Cardiac atrium fibroblast (primary cell): ENCODE results near the gene AGR2. TPM values are rescaled to one million over a fixed set of nuclear protein-coding genes. Genes with fewer than 3 reads are reported as not detected.

ENCODE experiments used
- total RNA-seq: library from RNA; depleted of rRNA; stranded (reverse); fragments of >200 nt; gene quantifications from 2 replicates; pipeline ENCODE4 v1.2.3, GENCODE V29; 2015

AGR2 gene
- total RNA-seq, result not detected in 2 replicates

DNA sequence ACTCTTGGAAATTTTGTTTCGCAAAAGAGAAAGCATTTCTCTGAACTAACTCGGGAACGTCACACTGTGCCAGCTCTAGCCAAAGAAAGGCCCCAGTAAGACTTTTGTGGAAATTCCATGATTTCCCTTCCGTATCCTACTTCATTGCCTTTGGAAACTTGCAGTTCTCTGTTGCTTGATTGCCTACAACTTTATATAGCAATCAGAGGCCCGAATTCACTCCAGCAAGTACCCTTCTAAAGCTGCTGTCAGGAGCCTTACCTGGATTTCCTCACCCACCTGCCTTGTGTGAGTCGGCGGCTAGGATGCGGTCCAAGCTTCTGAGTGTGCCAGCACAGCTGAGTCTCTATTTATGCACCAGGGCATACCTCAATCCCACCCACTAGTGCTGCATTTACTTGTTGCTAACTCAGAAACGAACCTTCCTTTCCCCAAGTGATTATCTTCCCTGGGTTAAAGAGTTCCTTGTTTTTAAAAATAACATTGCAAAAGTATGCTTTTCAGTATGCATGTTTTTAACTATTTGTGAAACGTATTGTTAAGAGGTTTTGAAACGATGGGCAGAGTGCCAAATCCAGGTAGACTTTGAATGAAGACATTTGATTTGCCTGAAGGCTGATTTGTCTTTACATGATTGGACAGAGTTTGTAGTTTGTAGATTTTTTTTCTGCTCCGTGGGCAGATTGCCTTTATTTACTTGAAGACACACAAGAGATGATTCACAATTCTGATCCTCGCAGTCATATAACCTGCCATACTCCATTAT lies at the start of gene AGR2:
AGR2 (minus strand) TSS at position 326 of the 766 bp plus-strand sequence. CDS start 3,203 bp downstream, outside the sequence.

GRCh38 chr7:16753102-16753931 lies 51.5 kb downstream of the AGR2 start, which contains the start of gene TSPAN13:
TSPAN13 (plus strand) TSS chr7:16753755; CDS start chr7:16753968, 213 bp downstream.

Other genes starting within 250 kb of the AGR2 start
- 6.8 and 9.2 TPM in 2 replicates for gene ANKMY2, start 159.2 kb downstream of the AGR2 start, total RNA-seq
- 55.2 and 56.7 TPM in 2 replicates for gene BZW2, start 158.8 kb downstream of the AGR2 start, total RNA-seq
- gene TSPAN13, start 51.2 kb downstream of the AGR2 start, total RNA-seq, result 11.4 and 16.0 TPM in 2 replicates
- not detected in 2 replicates for gene AGR3, start 77.0 kb upstream of the AGR2 start, total RNA-seq